ENCODE data around the gene PCDH10.

DNA sequence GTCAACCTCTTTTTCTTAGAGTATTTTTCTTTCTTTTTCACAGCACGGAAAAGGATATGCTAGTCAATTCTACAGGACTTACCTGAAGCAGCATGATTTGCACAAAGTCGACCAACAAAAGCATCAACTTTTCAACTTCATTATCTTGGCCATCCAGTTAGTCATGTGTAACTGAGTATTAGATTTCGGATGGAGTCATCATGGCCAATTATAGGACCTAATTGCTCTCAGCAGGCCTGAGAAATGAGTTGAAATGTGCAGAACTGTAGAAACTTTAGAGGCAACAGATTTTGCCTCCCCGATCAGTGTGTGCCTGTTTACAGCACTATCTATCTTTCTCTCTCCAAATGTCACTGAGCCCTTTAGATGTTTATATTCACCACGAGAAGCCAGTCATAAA, 41.0 kb downstream of the PCDH10 start:
- TF ChIP-seq POLR2A (IDR thresholded peaks at IDR 0.05): no peak
- TF ChIP-seq, protein P1, sequence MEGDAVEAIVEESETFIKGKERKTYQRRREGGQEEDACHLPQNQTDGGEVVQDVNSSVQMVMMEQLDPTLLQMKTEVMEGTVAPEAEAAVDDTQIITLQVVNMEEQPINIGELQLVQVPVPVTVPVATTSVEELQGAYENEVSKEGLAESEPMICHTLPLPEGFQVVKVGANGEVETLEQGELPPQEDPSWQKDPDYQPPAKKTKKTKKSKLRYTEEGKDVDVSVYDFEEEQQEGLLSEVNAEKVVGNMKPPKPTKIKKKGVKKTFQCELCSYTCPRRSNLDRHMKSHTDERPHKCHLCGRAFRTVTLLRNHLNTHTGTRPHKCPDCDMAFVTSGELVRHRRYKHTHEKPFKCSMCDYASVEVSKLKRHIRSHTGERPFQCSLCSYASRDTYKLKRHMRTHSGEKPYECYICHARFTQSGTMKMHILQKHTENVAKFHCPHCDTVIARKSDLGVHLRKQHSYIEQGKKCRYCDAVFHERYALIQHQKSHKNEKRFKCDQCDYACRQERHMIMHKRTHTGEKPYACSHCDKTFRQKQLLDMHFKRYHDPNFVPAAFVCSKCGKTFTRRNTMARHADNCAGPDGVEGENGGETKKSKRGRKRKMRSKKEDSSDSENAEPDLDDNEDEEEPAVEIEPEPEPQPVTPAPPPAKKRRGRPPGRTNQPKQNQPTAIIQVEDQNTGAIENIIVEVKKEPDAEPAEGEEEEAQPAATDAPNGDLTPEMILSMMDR (IDR thresholded peaks at IDR 0.05): no peak
- TF ChIP-seq POLR2AphosphoS5 (IDR thresholded peaks at IDR 0.05): no peak
